ENCODE data around the gene ACOT9. TPM values are rescaled to one million over a fixed set of nuclear protein-coding genes. Genes with fewer than 3 reads are reported as not detected.
A peak's percentile ranks its signal among the peaks of the same experiment; 100 is the strongest.

Gene ACOT9
- total and polyA plus RNA-seq, 2 donors (not counting 3 experiments of a cell fraction or from before 2014, with no cell fraction given), result 38.4 to 83.1 TPM

GRCh38 chrX:23752740-23753415 is 9.8 kb upstream of the ACOT9 start:
- H3K4me3 ChIP-seq (replicated peaks in 1 of 3; ENCODE audit: insufficient read depth in 1 of 3, low read depth in 1 of 3, low read length in 3 of 3), result no peak overlapping the region
- no peak overlapping the region for H2AFZ ChIP-seq (ENCODE audit: low read depth, low read length)
- H4K20me1 ChIP-seq (replicated peaks; ENCODE audit: control insufficient read depth, extremely low read depth, insufficient read depth, low read length), result no peaks in the 10 kb centered on the region
- intact Hi-C loops (cut with micrococcal nuclease) (no loop called here), dilution Hi-C loops (cut with MboI; ENCODE audit: extremely low pct_ligation_motif_present, low sequenced_read_pairs) (no loop called here)
- TF ChIP-seq JUN (IDR thresholded peaks at IDR 0.05; ENCODE audit: borderline replicate concordance, insufficient read depth, insufficient read length, low read depth), result peak; percentile 16
- no peak for TF ChIP-seq POLR2A (IDR thresholded peaks at IDR 0.05; ENCODE audit: low read depth, low read length)
- H3K4me2 ChIP-seq (ENCODE audit: insufficient read depth, low read length), result no peak overlapping the region
- ChIA-PET CTCF (interaction anchor here (2.8 kb wide), 1 partner anchor 149 kb away, joined by 17 read pairs; no protein-coding TSS in a partner anchor), POLR2A (no interaction called here)
- H3K79me2 ChIP-seq (ENCODE audit: control insufficient read depth, insufficient read depth, low read length), result no peaks in the 10 kb centered on the region
- BruUV-seq (replicated peaks), result no TSS peak
- H3K9ac ChIP-seq (replicated peaks; ENCODE audit: extremely low read depth, insufficient read depth, low read length), result no peak overlapping the region
- H3K4me1 ChIP-seq (ENCODE audit: control insufficient read depth, extremely low read depth, insufficient read depth, low read length), result no peaks in the 10 kb centered on the region
- no peaks in the 10 kb centered on the region for H3K9me3 ChIP-seq (replicated peaks; ENCODE audit: control insufficient read depth, insufficient read depth, low read length)
- no peaks in the 10 kb centered on the region for H3K36me3 ChIP-seq (ENCODE audit: control insufficient read depth in 2 of 2, extremely low read depth in 1 of 2, insufficient read depth in 2 of 2, low read length in 2 of 2)
- H3K27me3 ChIP-seq (ENCODE audit: control insufficient read depth in 2 of 2, insufficient read depth in 2 of 2, low read length in 2 of 2), result no peaks in the 10 kb centered on the region
- peak; percentile 74 for FAIRE-seq
- no peaks in the 10 kb centered on the region for H3K9me1 ChIP-seq (replicated peaks; ENCODE audit: control insufficient read depth, extremely low read depth, insufficient read depth, low read length)
- no peak overlapping the region for H3K27ac ChIP-seq (ENCODE audit: insufficient read depth, low read depth, low read length)
- peak; percentile 68 for DNase-seq (ENCODE audit: low read depth, low spot score)

- TF ChIP-seq EZH2 (IDR thresholded peaks at IDR 0.05; ENCODE audit: borderline replicate concordance, low read depth, low read length, severe bottlenecking) (no peak), MAX (IDR thresholded peaks at IDR 0.05; ENCODE audit: insufficient read depth, insufficient read length) (no peak), FOS (IDR thresholded peaks at IDR 0.05; ENCODE audit: borderline replicate concordance, insufficient read depth, low read length) (no peak), POLR2A (IDR thresholded peaks at IDR 0.05; ENCODE audit: low read depth, low read length) (no peak), MYC (IDR thresholded peaks at IDR 0.05; ENCODE audit: low read depth, low read length) (no peak), CTCF (IDR thresholded peaks at IDR 0.05; ENCODE audit: extremely low read depth in 1 of 2, insufficient read depth in 1 of 2, low read depth in 1 of 2, low read length in 2 of 2) (no peak), GATA2 (IDR thresholded peaks at IDR 0.05; ENCODE audit: insufficient read depth, insufficient read length, low read depth, low read length) (no peak), JUN (IDR thresholded peaks at IDR 0.05; ENCODE audit: borderline replicate concordance, insufficient read depth, insufficient read length, low read depth) (no peak), POLR2AphosphoS5 (IDR thresholded peaks at IDR 0.05; ENCODE audit: insufficient read depth, low read depth, low read length) (no peak)
- BruUV-seq (replicated peaks), result no TSS peak
- POLR2A ChIA-PET, result no interaction called here
- CTCF ChIA-PET, result no interaction called here
- Histone ChIP-seq H3K4me3 (replicated peaks in 1 of 3; ENCODE audit: insufficient read depth in 1 of 3, low read depth in 1 of 3, low read length in 3 of 3) (no peak overlapping the region), H3K9ac (replicated peaks; ENCODE audit: extremely low read depth, insufficient read depth, low read length) (no peak overlapping the region), H2AFZ (ENCODE audit: low read depth, low read length) (no peak overlapping the region), H3K79me2 (ENCODE audit: control insufficient read depth, insufficient read depth, low read length) (no peaks in the 10 kb centered on the region), H3K27me3 (ENCODE audit: control insufficient read depth in 2 of 2, insufficient read depth in 2 of 2, low read length in 2 of 2) (no peaks in the 10 kb centered on the region), H3K4me2 (ENCODE audit: insufficient read depth, low read length) (no peak overlapping the region), H3K36me3 (ENCODE audit: control insufficient read depth in 2 of 2, extremely low read depth in 1 of 2, insufficient read depth in 2 of 2, low read length in 2 of 2) (no peaks in the 10 kb centered on the region), H4K20me1 (replicated peaks; ENCODE audit: control insufficient read depth, extremely low read depth, insufficient read depth, low read length) (no peaks in the 10 kb centered on the region), H3K9me3 (replicated peaks; ENCODE audit: control insufficient read depth, insufficient read depth, low read length) (no peaks in the 10 kb centered on the region), H3K9me1 (replicated peaks; ENCODE audit: control insufficient read depth, extremely low read depth, insufficient read depth, low read length) (no peaks in the 10 kb centered on the region), H3K27ac (ENCODE audit: insufficient read depth, low read depth, low read length) (no peak overlapping the region), H3K4me1 (ENCODE audit: control insufficient read depth, extremely low read depth, insufficient read depth, low read length) (peaks cover 6% of the 10 kb centered on the region)
- FAIRE-seq, result no peak
- DNase-seq (ENCODE audit: low read depth, low spot score), result no peak
- intact Hi-C loops (cut with micrococcal nuclease) (no loop called here), dilution Hi-C loops (cut with MboI; ENCODE audit: extremely low pct_ligation_motif_present, low sequenced_read_pairs) (no loop called here)
These were observed 6.5 kb upstream of the ACOT9 start for GRCh38 chrX:23749576-23749975.
